SK-N-SH (cell line): ENCODE measurements around the gene CELF5. TPM values are rescaled to one million over a fixed set of nuclear protein-coding genes. Genes with fewer than 3 reads are reported as not detected.

Experiments
- CTCF ChIA-PET: fragments of 300-600, 350-600 bp; formaldehyde crosslinking; extraction: SDS; loops from one replicate; lab custom pipeline; 2021; lab: Yijun Ruan, JAX
- POLR2A ChIA-PET: fragments of 350-600 bp; sonication (Branson Sonifier 250); formaldehyde crosslinking; extraction: SDS; loops from one replicate; lab custom pipeline; 2020; ENCODE audit warnings: antibody characterized with exemption, inconsistent platforms; lab: Yijun Ruan, JAX
- DNase-seq: peaks from one replicate; pipeline ENCODE4 v3.0.0; 2012
- H2AFZ ChIP-seq: fragments of 200-600 bp; sonication (generic); 2 replicates; pipeline ENCODE4 v1.8.1; 2016; ENCODE audit warnings: antibody characterized with exemption, mild to moderate bottlenecking, low read depth
- H3F3A ChIP-seq: fragments of 200-600 bp; sonication (generic); replicated peaks from 2 replicates; pipeline ENCODE3; 2016; ENCODE audit warnings: antibody characterized with exemption, mild to moderate bottlenecking; ENCODE audit not compliant: insufficient read depth
- H3K27ac ChIP-seq, 2 experiments: fragments of 200-500 bp in 1 of 2; fragments of 200-600 bp in 1 of 2; sonication (Bioruptor generic) in 1 of 2; sonication (generic), shearing (Covaris generic) in 1 of 2; 2 replicates each; pipeline versions ENCODE4 v1.5.1 to v1.6.1; 2014 to 2016; ENCODE audit warnings: low read depth in 2 of 2, inconsistent platforms in 1 of 2, low read length in 1 of 2, mild to moderate bottlenecking in 1 of 2, mixed read lengths in 1 of 2
- H3K27me3 ChIP-seq: fragments of 200-600 bp; sonication (generic), shearing (Covaris generic); 2 replicates; pipeline ENCODE4 v1.6.1; 2016; ENCODE audit warnings: mixed run types; ENCODE audit not compliant: insufficient read depth
- H3K36me3 ChIP-seq, 2 experiments: fragments of 200-500 bp in 1 of 2; fragments of 200-600 bp in 1 of 2; sonication (Bioruptor generic) in 1 of 2; sonication (generic) in 1 of 2; replicated peaks in 1 of 2; 2 replicates each; pipeline versions ENCODE3 to v1.5.1; 2014 to 2016; ENCODE audit warnings: low read length in 1 of 2, mild to moderate bottlenecking in 1 of 2; ENCODE audit not compliant: insufficient read depth in 2 of 2, control insufficient read depth in 1 of 2
- H3K4me1 ChIP-seq, 2 experiments: fragments of 200-500 bp in 1 of 2; fragments of 200-600 bp in 1 of 2; sonication (Bioruptor generic) in 1 of 2; sonication (generic), shearing (Covaris generic) in 1 of 2; 2 replicates each; pipeline versions ENCODE4 v1.5.1 to v1.6.1; 2014 to 2016; ENCODE audit warnings: low read depth in 1 of 2, low read length in 1 of 2, mixed run types in 1 of 2; ENCODE audit not compliant: insufficient read depth in 2 of 2, control insufficient read depth in 1 of 2
- H3K4me2 ChIP-seq: fragments of 200-600 bp; sonication (generic), shearing (Covaris generic); 2 replicates; pipeline ENCODE4 v1.6.1; 2017; ENCODE audit warnings: mixed run types
- H3K4me3 ChIP-seq, 2 experiments: fragments of 200-500 bp in 1 of 2; fragments of 200-600 bp in 1 of 2; sonication (Bioruptor generic) in 1 of 2; sonication (generic), shearing (Covaris generic) in 1 of 2; 2 replicates each; pipeline versions ENCODE4 v1.5.1 to v1.8.1; 2014 to 2016; ENCODE audit warnings: low read depth in 2 of 2, inconsistent platforms in 1 of 2, low read length in 1 of 2, mild to moderate bottlenecking in 1 of 2, mixed read lengths in 1 of 2, moderate library complexity in 1 of 2
- H3K79me2 ChIP-seq: fragments of 200-600 bp; sonication (generic); 2 replicates; pipeline ENCODE4 v1.8.1; 2017; ENCODE audit warnings: mild to moderate bottlenecking; ENCODE audit not compliant: insufficient read depth
- H3K9ac ChIP-seq: fragments of 200-600 bp; sonication (generic); 2 replicates; pipeline ENCODE4 v1.6.1; 2017; ENCODE audit warnings: mixed run types
- H3K9me2 ChIP-seq: fragments of 200-600 bp; sonication (generic); 2 replicates; pipeline ENCODE4 v1.6.1; 2017; ENCODE audit warnings: mixed run types
- H3K9me3 ChIP-seq: fragments of 200-600 bp; sonication (generic); 2 replicates; pipeline ENCODE4 v1.6.1; 2017; ENCODE audit warnings: mixed run types, mild to moderate bottlenecking, moderate library complexity
- H4K20me1 ChIP-seq: fragments of 200-600 bp; sonication (generic); 2 replicates; pipeline ENCODE4 v1.6.1; 2017; ENCODE audit warnings: mild to moderate bottlenecking, mixed run types; ENCODE audit not compliant: insufficient read depth
- EP300 ChIP-seq, 2 experiments: IDR thresholded peaks; 2 replicates each; pipeline versions ENCODE4 v1.4.0 to v1.6.1; 2012; ENCODE audit warnings: borderline replicate concordance in 1 of 2, low read depth in 1 of 2, low read length in 1 of 2
- EZH2phosphoT487 ChIP-seq: fragments of 200-600 bp; sonication (generic); IDR thresholded peaks from 2 replicates; pipeline ENCODE4 v1.6.1; 2017; ENCODE audit warnings: low read depth, mixed run types, mild to moderate bottlenecking, antibody characterized with exemption, moderate library complexity, borderline replicate concordance
- FOXM1 ChIP-seq: IDR thresholded peaks from 2 replicates; pipeline ENCODE4 v1.4.0; 2012; ENCODE audit warnings: low read depth, mild to moderate bottlenecking
- GABPA ChIP-seq: IDR thresholded peaks from 2 replicates; pipeline ENCODE4 v1.4.0; 2012; ENCODE audit warnings: low read depth, mild to moderate bottlenecking
- IRF3 ChIP-seq: fragments of 150-350 bp; IDR thresholded peaks from 2 replicates; pipeline ENCODE4 v1.6.1; 2016; ENCODE audit warnings: mild to moderate bottlenecking, low read depth, low read length
- MEF2A ChIP-seq: IDR thresholded peaks from 2 replicates; pipeline ENCODE4 v1.4.0; 2012; ENCODE audit warnings: low read depth, borderline replicate concordance
- MXI1 ChIP-seq: IDR thresholded peaks from 2 replicates; pipeline ENCODE4 v1.6.1; 2012; ENCODE audit warnings: mild to moderate bottlenecking, low read depth, low read length, improper control_type of control experiment
- NFIC ChIP-seq: IDR thresholded peaks from 2 replicates; pipeline ENCODE4 v1.4.0; 2012; ENCODE audit warnings: borderline replicate concordance
- NRF1 ChIP-seq: IDR thresholded peaks from 2 replicates; pipeline ENCODE4 v1.6.1; 2012; ENCODE audit warnings: low read depth, mild to moderate bottlenecking, low read length
- POLR2AphosphoS5 ChIP-seq: IDR thresholded peaks from 2 replicates; pipeline ENCODE4 v1.6.1; 2012; ENCODE audit warnings: low read depth, low read length
- RFX5 ChIP-seq: IDR thresholded peaks from 2 replicates; pipeline ENCODE4 v1.6.1; 2012; ENCODE audit warnings: mild to moderate bottlenecking, improper control_type of control experiment, low read length
- SIN3A ChIP-seq: IDR thresholded peaks from 2 replicates; pipeline ENCODE4 v1.6.1; 2012; ENCODE audit warnings: low read depth, mild to moderate bottlenecking, low read length, moderate library complexity, borderline replicate concordance
- SMC3 ChIP-seq: IDR thresholded peaks from 2 replicates; pipeline ENCODE4 v1.6.1; 2012; ENCODE audit warnings: low read depth, low read length, improper control_type of control experiment
- TCF12 ChIP-seq: IDR thresholded peaks from 2 replicates; pipeline ENCODE4 v1.4.0; 2012
- USF1 ChIP-seq: IDR thresholded peaks from 2 replicates; pipeline ENCODE4 v1.4.0; 2012; ENCODE audit warnings: low read depth, borderline replicate concordance
- YY1 ChIP-seq: IDR thresholded peaks from 2 replicates; pipeline ENCODE4 v1.4.0; 2012; ENCODE audit warnings: low read depth, mild to moderate bottlenecking
- WGBS: methylation state at CpG from one replicate; pipeline ENCODE4 v1.1.6; 2017; ENCODE audit warnings: low lambda C conversion rate; 5-methylcytosine and 5-hydroxymethylcytosine counted together
- polyA plus RNA-seq, 3 experiments: library from polyadenylated mRNA; depleted of rRNA; stranded (reverse); fragments of >200 nt; gene quantifications; 2 replicates each; pipeline ENCODE4 v1.2.3, GENCODE V29; 2012
- TF ChIP-seq, protein P1 (sequence below): IDR thresholded peaks from 2 replicates; pipeline ENCODE4 v1.6.1; 2012; ENCODE audit warnings: mild to moderate bottlenecking, low read depth, low read length, moderate library complexity
- TF ChIP-seq, protein P2 (sequence below): fragments of 200-600 bp; sonication (generic); IDR thresholded peaks from 2 replicates; pipeline ENCODE4 v1.6.1; 2017; ENCODE audit warnings: antibody characterized with exemption, mild to moderate bottlenecking, moderate library complexity
- TF ChIP-seq, protein P3 (sequence below): fragments of 150-350 bp; IDR thresholded peaks from 2 replicates; pipeline ENCODE4 v1.6.1; 2017; ENCODE audit warnings: antibody characterized with exemption, low read length, low read depth, borderline replicate concordance

The CELF5 gene
- polyA plus RNA-seq, 1 of the 3 experiments (the other 2 are of a cell fraction), result 0.33 TPM

DNA sequence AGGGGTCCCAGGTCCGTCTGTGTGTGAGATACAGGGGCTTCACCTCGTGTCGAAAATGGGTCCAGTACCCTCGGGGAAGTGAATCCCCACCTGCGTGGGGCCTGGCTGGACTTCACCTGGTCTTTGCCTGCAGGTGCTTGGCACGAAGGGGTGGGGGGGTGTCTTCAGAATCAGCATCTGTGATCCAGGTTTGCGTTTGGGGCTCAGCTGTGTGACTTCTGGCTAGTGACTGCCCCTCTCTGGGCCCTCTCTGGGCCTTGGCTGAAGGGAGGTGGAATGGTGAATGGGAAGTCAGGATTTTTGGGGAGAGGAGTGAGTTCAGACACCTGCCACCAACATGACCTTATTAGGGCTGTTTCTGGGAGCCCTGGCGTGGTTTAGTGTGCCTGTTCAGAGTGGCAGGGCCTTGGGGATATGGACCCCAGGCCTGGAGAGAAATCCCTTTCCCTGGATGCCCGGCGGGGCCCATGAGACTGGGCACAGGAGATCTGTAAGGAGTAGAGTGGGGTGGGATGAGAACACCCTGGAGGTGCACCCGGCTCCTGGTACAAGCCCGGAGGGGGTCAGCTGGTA is 2.7 kb downstream of the CELF5 start:
- H3K9me3 ChIP-seq, result no peaks in the 10 kb centered on the region
- DNase-seq, result no peak
- no peak overlapping the region for H3K27ac ChIP-seq
- ChIA-PET CTCF (no interaction called here), POLR2A (no interaction called here)
- H3F3A ChIP-seq, result no peaks in the 10 kb centered on the region
- H2AFZ ChIP-seq, result no peak overlapping the region
- no peaks in the 10 kb centered on the region for H3K36me3 ChIP-seq
- 86% methylated on average over 10 of the region's 12 CpGs for WGBS
- H3K9me2 ChIP-seq, result no peaks in the 10 kb centered on the region
- peaks cover 0 to 3% of the 10 kb centered on the region in 2 experiments; a peak in 1 of 4 replicates for H3K4me1 ChIP-seq
- H3K4me2 ChIP-seq, result no peak overlapping the region
- H3K4me3 ChIP-seq, result no peak overlapping the region
- H3K9ac ChIP-seq, result no peak overlapping the region
- TF ChIP-seq FOXM1, result no peak
- no peak for TF ChIP-seq SIN3A
- no peak for TF ChIP-seq IRF3
- TF ChIP-seq YY1, result no peak
- TF ChIP-seq MEF2A, result no peak
- TF ChIP-seq, protein P1, sequence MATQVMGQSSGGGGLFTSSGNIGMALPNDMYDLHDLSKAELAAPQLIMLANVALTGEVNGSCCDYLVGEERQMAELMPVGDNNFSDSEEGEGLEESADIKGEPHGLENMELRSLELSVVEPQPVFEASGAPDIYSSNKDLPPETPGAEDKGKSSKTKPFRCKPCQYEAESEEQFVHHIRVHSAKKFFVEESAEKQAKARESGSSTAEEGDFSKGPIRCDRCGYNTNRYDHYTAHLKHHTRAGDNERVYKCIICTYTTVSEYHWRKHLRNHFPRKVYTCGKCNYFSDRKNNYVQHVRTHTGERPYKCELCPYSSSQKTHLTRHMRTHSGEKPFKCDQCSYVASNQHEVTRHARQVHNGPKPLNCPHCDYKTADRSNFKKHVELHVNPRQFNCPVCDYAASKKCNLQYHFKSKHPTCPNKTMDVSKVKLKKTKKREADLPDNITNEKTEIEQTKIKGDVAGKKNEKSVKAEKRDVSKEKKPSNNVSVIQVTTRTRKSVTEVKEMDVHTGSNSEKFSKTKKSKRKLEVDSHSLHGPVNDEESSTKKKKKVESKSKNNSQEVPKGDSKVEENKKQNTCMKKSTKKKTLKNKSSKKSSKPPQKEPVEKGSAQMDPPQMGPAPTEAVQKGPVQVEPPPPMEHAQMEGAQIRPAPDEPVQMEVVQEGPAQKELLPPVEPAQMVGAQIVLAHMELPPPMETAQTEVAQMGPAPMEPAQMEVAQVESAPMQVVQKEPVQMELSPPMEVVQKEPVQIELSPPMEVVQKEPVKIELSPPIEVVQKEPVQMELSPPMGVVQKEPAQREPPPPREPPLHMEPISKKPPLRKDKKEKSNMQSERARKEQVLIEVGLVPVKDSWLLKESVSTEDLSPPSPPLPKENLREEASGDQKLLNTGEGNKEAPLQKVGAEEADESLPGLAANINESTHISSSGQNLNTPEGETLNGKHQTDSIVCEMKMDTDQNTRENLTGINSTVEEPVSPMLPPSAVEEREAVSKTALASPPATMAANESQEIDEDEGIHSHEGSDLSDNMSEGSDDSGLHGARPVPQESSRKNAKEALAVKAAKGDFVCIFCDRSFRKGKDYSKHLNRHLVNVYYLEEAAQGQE, result no peak
- no peak for TF ChIP-seq EZH2phosphoT487
- no peak for TF ChIP-seq MXI1
- no peak for TF ChIP-seq NRF1
- TF ChIP-seq, protein P2, sequence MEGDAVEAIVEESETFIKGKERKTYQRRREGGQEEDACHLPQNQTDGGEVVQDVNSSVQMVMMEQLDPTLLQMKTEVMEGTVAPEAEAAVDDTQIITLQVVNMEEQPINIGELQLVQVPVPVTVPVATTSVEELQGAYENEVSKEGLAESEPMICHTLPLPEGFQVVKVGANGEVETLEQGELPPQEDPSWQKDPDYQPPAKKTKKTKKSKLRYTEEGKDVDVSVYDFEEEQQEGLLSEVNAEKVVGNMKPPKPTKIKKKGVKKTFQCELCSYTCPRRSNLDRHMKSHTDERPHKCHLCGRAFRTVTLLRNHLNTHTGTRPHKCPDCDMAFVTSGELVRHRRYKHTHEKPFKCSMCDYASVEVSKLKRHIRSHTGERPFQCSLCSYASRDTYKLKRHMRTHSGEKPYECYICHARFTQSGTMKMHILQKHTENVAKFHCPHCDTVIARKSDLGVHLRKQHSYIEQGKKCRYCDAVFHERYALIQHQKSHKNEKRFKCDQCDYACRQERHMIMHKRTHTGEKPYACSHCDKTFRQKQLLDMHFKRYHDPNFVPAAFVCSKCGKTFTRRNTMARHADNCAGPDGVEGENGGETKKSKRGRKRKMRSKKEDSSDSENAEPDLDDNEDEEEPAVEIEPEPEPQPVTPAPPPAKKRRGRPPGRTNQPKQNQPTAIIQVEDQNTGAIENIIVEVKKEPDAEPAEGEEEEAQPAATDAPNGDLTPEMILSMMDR, result no peak
- no peak for TF ChIP-seq POLR2AphosphoS5
- no peak for TF ChIP-seq TCF12
- TF ChIP-seq EP300 (IDR thresholded peaks at IDR 0.05; ENCODE audit: borderline replicate concordance in 1 of 2, low read depth in 1 of 2, low read length in 1 of 2), result no peak
- no peak for TF ChIP-seq USF1
- TF ChIP-seq NFIC, result no peak
- no peak for TF ChIP-seq SMC3
- no peak for TF ChIP-seq GABPA
- TF ChIP-seq, protein P3, sequence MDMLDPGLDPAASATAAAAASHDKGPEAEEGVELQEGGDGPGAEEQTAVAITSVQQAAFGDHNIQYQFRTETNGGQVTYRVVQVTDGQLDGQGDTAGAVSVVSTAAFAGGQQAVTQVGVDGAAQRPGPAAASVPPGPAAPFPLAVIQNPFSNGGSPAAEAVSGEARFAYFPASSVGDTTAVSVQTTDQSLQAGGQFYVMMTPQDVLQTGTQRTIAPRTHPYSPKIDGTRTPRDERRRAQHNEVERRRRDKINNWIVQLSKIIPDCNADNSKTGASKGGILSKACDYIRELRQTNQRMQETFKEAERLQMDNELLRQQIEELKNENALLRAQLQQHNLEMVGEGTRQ, result no peak
- TF ChIP-seq RFX5, result no peak
- TF ChIP-seq, all 33 proteins: peak for 0
- H3K27me3 ChIP-seq, result no peaks in the 10 kb centered on the region
- H4K20me1 ChIP-seq, result no peaks in the 10 kb centered on the region
- no peaks in the 10 kb centered on the region for H3K79me2 ChIP-seq
